Activated CD8-positive, alpha-beta T cell treated with anti-CD3 and anti-CD28 coated beads for 36 hours (primary cell): ENCODE data around the gene NR2F1-AS1. TPM values are rescaled to one million over a fixed set of nuclear protein-coding genes. Genes with fewer than 3 reads are reported as not detected.
A peak's percentile ranks its signal among the peaks of the same experiment; 100 is the strongest.

Source experiments
- ATAC-seq: fragments of 200-7000 bp; cut with Tn5 transposase; one replicate; pipeline ENCODE4 v1.10.0; 2021; ENCODE audit warnings: mild to moderate bottlenecking, moderate library complexity
- CTCF ChIA-PET: fragments of 350-600 bp; sonication (Branson Sonifier 250); formaldehyde crosslinking; loops from one replicate; lab custom pipeline; 2021; ENCODE audit warnings: antibody characterized with exemption; lab: Charles Lee
- POLR2A ChIA-PET: fragments of 350-600 bp; sonication (Branson Sonifier 250); formaldehyde crosslinking; loops from one replicate; lab custom pipeline; 2021; ENCODE audit warnings: antibody characterized with exemption; lab: Charles Lee
- DNase-seq: peaks from one replicate; pipeline ENCODE4 v3.0.0-alpha.2; 2020
- H3K27ac Mint-ChIP-seq: one replicate; pipeline ENCODE4 v1.8.0; 2021; ENCODE audit warnings: mild to moderate bottlenecking, mixed read lengths
- H3K27me3 Mint-ChIP-seq: one replicate; pipeline ENCODE4 v1.8.0; 2021; ENCODE audit warnings: mixed read lengths
- H3K36me3 Mint-ChIP-seq: one replicate; pipeline ENCODE4 v1.8.0; 2021; ENCODE audit warnings: low read depth, mixed read lengths
- H3K4me1 Mint-ChIP-seq: one replicate; pipeline ENCODE4 v1.8.0; 2021; ENCODE audit warnings: low read depth, mixed read lengths
- H3K4me3 Mint-ChIP-seq: one replicate; pipeline ENCODE4 v1.8.0; 2021; ENCODE audit warnings: mild to moderate bottlenecking, moderate library complexity, mixed read lengths
- H3K9me3 Mint-ChIP-seq: one replicate; pipeline ENCODE4 v1.8.0; 2021; ENCODE audit warnings: mixed read lengths
- intact Hi-C: fragments of 100-400 bp; cut with micrococcal nuclease; formaldehyde crosslinking; loops from one replicate; pipeline ENCODE4 v1.10.0; 2022
- total RNA-seq, 2 experiments: library from RNA; stranded (reverse); gene quantifications; one replicate each; pipeline ENCODE4 v1.2.3, GENCODE V29; 2021
- TF ChIP-seq, protein P1 (sequence below): fragments of 200-600 bp; IDR thresholded peaks from one replicate; pipeline ENCODE4 v1.8.0; 2022; ENCODE audit warnings: antibody characterized with exemption, mild to moderate bottlenecking

The NR2F1-AS1 gene
- total RNA-seq, 2 experiments from 2014 or later, result not detected

DNA sequence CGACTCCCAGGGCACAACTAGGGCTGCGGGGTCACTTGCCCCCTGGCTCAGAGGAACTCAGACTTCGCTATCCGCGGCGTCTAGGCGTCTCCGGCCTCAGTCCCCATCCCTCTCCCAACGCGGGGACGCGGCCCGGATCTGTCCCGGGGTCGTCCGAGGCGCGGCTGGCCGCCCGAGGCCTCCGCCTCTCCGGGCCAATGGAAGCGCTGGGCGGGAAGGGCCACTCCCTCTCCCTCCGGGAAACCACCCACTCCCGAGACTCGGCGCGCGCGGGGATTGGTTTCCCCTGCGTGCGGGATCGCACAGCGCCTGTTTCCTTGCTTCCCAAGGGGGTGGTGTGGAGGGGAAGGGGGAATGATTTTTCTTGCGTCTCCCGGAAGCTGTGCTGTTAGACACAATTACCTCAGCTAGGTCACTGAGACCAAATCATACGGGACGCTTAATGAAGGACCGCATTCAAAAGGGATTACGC lies 40.3 kb upstream of the NR2F1-AS1 start:
- no peak for ATAC-seq
- DNase-seq, result peak; percentile 7
- Mint-ChIP-seq H3K4me3 (peak overlapping the region; percentile 52), H3K4me1 (peaks cover 30% of the 10 kb centered on the region), H3K27me3 (peaks cover 12% of the 10 kb centered on the region), H3K27ac (no peak overlapping the region), H3K9me3 (no peaks in the 10 kb centered on the region), H3K36me3 (no peaks in the 10 kb centered on the region)
- intact Hi-C loops, result loop anchor here (5.0 kb wide), 1 partner anchor 39 kb away; the partner anchor contains the start of genes NR2F1 and NR2F1-AS1
- CTCF ChIA-PET, result interaction anchor here (0.8 to 5.4 kb wide), 9 partner anchors 9 to 294 kb away, joined by 3 to 23 read pairs (median 3); no protein-coding TSS in a partner anchor
- TF ChIP-seq, protein P1, sequence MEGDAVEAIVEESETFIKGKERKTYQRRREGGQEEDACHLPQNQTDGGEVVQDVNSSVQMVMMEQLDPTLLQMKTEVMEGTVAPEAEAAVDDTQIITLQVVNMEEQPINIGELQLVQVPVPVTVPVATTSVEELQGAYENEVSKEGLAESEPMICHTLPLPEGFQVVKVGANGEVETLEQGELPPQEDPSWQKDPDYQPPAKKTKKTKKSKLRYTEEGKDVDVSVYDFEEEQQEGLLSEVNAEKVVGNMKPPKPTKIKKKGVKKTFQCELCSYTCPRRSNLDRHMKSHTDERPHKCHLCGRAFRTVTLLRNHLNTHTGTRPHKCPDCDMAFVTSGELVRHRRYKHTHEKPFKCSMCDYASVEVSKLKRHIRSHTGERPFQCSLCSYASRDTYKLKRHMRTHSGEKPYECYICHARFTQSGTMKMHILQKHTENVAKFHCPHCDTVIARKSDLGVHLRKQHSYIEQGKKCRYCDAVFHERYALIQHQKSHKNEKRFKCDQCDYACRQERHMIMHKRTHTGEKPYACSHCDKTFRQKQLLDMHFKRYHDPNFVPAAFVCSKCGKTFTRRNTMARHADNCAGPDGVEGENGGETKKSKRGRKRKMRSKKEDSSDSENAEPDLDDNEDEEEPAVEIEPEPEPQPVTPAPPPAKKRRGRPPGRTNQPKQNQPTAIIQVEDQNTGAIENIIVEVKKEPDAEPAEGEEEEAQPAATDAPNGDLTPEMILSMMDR, result no peak
- POLR2A ChIA-PET, result no interaction called here

DNA sequence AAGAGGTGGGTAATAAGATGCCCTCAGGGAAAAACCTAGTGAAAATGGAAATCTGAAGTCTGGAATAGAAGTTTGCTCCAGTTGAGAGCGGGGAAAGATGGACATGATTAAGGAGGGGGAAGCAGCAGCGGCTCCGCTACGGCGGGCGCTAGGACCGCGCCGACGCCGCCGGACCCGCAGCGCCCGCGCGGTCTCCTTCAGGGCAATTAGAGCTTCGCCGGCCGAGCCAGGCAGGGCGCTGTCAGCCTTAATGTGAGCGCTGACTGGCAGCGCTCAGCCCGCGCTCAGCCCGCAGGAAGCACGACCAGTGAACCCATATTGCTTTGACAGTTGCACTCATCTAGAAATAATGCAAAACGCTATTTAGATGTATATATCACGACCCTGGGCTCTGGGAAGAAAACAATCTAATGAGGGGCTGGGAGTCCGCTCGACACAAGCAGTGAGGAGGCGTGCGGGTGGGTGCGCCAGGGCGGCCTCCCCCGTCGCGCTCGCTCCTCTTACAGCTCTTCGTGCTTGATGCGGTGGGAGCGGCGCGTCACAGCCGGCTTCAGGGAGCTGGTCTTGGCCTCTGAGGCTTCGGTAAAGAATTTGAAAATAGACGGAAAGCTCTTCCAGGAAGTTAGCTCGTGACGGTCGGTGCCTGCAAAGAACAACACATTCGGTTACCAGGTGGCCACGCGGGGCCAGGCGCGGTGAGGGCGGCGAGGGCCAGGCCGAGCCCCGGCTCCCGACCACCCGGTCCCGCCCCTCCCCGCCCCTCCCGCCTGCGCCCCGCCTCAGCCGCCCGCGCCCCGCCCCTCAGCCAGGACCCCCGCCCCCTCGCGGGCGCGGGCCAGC lies 39.7 kb upstream of the NR2F1-AS1 start:
- H3K4me3 Mint-ChIP-seq, result peak overlapping the region; percentile 94
- TF ChIP-seq, protein P1, result no peak
- H3K36me3 Mint-ChIP-seq, result no peaks in the 10 kb centered on the region
- peak; percentile 75 for DNase-seq
- H3K27ac Mint-ChIP-seq, result peak overlapping the region; percentile 77
- intact Hi-C loops, result loop anchor here (5.0 kb wide), 1 partner anchor 38 kb away; the partner anchor contains the start of genes NR2F1 and NR2F1-AS1
- ATAC-seq, result peak; percentile 90
- POLR2A ChIA-PET, result no interaction called here
- peaks cover 30% of the 10 kb centered on the region for H3K4me1 Mint-ChIP-seq
- no peaks in the 10 kb centered on the region for H3K9me3 Mint-ChIP-seq
- CTCF ChIA-PET, result interaction anchor here (0.7 to 5.4 kb wide), 8 partner anchors 14 to 295 kb away, joined by 3 to 23 read pairs (median 3); partner anchors contain the start of gene NR2F1
- H3K27me3 Mint-ChIP-seq, result peaks cover 12% of the 10 kb centered on the region

DNA sequence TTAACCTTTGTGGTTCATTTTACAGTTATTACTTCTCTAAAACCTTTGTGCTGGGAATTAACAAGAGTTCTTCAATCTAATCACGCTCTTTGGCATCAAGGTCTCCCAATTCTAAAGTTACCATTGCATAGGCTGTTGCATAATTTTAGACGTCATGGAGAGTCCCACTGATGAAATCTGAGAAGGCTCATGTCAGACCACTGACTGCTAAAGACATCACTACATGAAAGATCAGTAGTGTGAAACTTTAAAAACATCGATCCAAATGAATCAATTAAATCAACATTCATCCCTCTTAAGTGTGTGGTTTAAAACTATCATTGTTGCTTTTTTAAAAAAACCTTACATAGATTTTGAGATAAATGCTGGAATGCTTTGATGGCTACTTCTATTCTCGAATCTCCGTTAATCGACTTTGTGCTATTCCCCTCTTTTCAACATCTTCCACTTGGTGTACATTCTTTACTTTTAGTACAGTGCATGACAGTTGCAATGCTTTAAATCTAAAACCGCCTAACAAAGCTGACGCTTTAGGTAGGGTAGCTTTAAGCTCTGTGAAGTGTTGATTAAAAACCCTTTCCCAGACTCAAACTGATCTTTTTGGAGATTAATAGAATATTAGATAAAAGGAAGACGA lies 35.6 kb upstream of the NR2F1-AS1 start:
- intact Hi-C loops, result no loop called here
- Mint-ChIP-seq H3K4me1 (peaks cover 20% of the 10 kb centered on the region), H3K36me3 (no peaks in the 10 kb centered on the region), H3K9me3 (no peaks in the 10 kb centered on the region), H3K27ac (no peak overlapping the region), H3K27me3 (peaks cover 30% of the 10 kb centered on the region), H3K4me3 (no peak overlapping the region)
- TF ChIP-seq, protein P1, result no peak
- ATAC-seq, result no peak
- POLR2A ChIA-PET, result no interaction called here
- CTCF ChIA-PET, result interaction anchor here (2.6 kb wide), 1 partner anchor 9 kb away, joined by 11 read pairs; no protein-coding TSS in a partner anchor
- no peak for DNase-seq

DNA sequence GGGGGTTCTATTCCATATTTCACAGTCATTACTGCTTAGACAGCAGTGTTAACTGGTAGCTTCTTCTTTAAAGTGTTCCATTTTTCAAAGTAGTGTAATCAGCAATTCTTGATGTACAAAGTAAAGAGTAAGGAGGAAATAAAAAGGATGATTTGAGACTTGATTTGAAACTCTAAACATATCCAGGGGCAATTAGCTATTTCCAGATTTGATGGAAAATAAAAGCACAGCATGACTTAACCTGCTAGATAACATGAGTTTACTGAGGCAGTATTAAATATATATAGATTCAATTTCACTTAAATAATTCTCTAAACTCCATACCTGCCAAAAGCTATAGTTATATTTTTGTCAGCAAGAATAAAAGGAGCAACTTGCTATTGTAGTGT lies 31.8 kb upstream of the NR2F1-AS1 start:
- intact Hi-C loops, result no loop called here
- ChIA-PET CTCF (interaction anchor here (1.4 to 2.7 kb wide), 3 partner anchors 9 to 188 kb away, joined by 3 to 13 read pairs (median 7); no protein-coding TSS in a partner anchor), POLR2A (no interaction called here)
- Mint-ChIP-seq H3K36me3 (no peaks in the 10 kb centered on the region), H3K4me3 (no peak overlapping the region), H3K27ac (no peak overlapping the region), H3K4me1 (peaks cover 11% of the 10 kb centered on the region), H3K27me3 (peaks cover 52% of the 10 kb centered on the region), H3K9me3 (peaks cover 4% of the 10 kb centered on the region)
- TF ChIP-seq, protein P1, result no peak
- DNase-seq (no peak), ATAC-seq (no peak)
